T-cell (primary cell): Measurements from ENCODE around the gene ATP5IF1. TPM values are rescaled to one million over a fixed set of nuclear protein-coding genes. Genes with fewer than 3 reads are reported as not detected.

Source experiments
- ATAC-seq, 4 experiments: fragments of 200-7000 bp in 3 of 4; fragments of 150-1000 bp in 1 of 4; cut with Tn5 transposase; replicated peaks in 1 of 4; 1 replicate in 3 of 4; 2 replicates in 1 of 4; pipeline ENCODE4 v1.10.0; 2021; ENCODE audit warnings: moderate library complexity in 3 of 4, mild to moderate bottlenecking in 2 of 4, moderate number of reproducible peaks in 1 of 4
- CTCF ChIA-PET, 2 donors: fragments of 300-600 bp; sonication (Branson Sonifier 250); formaldehyde crosslinking; loops; one replicate each; lab custom pipeline; 2022; ENCODE audit warnings: antibody characterized with exemption in 2 of 2; lab: Charles Lee
- POLR2A ChIA-PET, 2 donors: fragments of 300-600 bp; sonication (Branson Sonifier 250); formaldehyde crosslinking; loops; one replicate each; lab custom pipeline; 2022; ENCODE audit warnings: antibody characterized with exemption in 2 of 2; lab: Charles Lee
- DNase-seq, 35 experiments: peaks; one replicate each; pipeline versions ENCODE4 v3.0.0 to v3.0.0-alpha.2; 2013 to 2023
- H3K27ac ChIP-seq: one replicate; pipeline ENCODE4 v1.5.1; 2013; ENCODE audit warnings: low read length
- H3K27me3 ChIP-seq, 2 experiments: replicated peaks in 1 of 2; 1 replicate in 1 of 2; 2 replicates in 1 of 2; pipeline versions ENCODE4 v1.6.1 to v1.7.0; 2013; ENCODE audit warnings: low read length in 1 of 2, mixed read lengths in 1 of 2; ENCODE audit not compliant: control insufficient read depth in 2 of 2, insufficient read depth in 2 of 2; ENCODE audit errors: extremely low read depth in 1 of 2
- H3K36me3 ChIP-seq, 2 donors: 1 replicate in 1 of 2; 2 replicates in 1 of 2; pipeline versions ENCODE4 v1.6.1 to v1.7.0; 2013; ENCODE audit warnings: low read length in 1 of 2; ENCODE audit not compliant: control insufficient read depth in 2 of 2, insufficient read depth in 1 of 2; ENCODE audit errors: extremely low read depth in 1 of 2
- H3K4me1 ChIP-seq, 2 experiments: 1 replicate in 1 of 2; 2 replicates in 1 of 2; pipeline versions ENCODE4 v1.6.1 to v1.7.0; 2013; ENCODE audit warnings: low read length in 2 of 2, mixed read lengths in 1 of 2; ENCODE audit not compliant: insufficient read depth in 2 of 2, control insufficient read depth in 1 of 2; ENCODE audit errors: extremely low read depth in 1 of 2
- H3K4me3 ChIP-seq, 2 donors: 1 replicate in 1 of 2; 2 replicates in 1 of 2; pipeline versions ENCODE4 v1.5.1 to v1.7.0; 2013; ENCODE audit warnings: mild to moderate bottlenecking in 2 of 2, low read length in 1 of 2, moderate library complexity in 1 of 2; ENCODE audit not compliant: control insufficient read depth in 1 of 2; ENCODE audit errors: extremely low read depth in 1 of 2
- H3K9me3 ChIP-seq: 2 replicates; pipeline ENCODE4 v1.7.0; 2013
- H3K27ac Mint-ChIP-seq, 2 donors: one replicate each; pipeline ENCODE4 v1.8.0; 2020 to 2021; ENCODE audit warnings: mild to moderate bottlenecking in 2 of 2, mixed read lengths in 2 of 2
- H3K27me3 Mint-ChIP-seq, 2 donors: one replicate each; pipeline ENCODE4 v1.8.0; 2021 to 2022; ENCODE audit warnings: mixed read lengths in 2 of 2
- H3K36me3 Mint-ChIP-seq: one replicate; pipeline ENCODE4 v1.8.0; 2021; ENCODE audit warnings: mixed read lengths
- H3K4me1 Mint-ChIP-seq, 3 donors: one replicate each; pipeline ENCODE4 v1.8.0; 2020 to 2022; ENCODE audit warnings: mixed read lengths in 3 of 3, mild to moderate bottlenecking in 1 of 3
- H3K4me3 Mint-ChIP-seq, 3 donors: one replicate each; pipeline ENCODE4 v1.8.0; 2020 to 2022; ENCODE audit warnings: mild to moderate bottlenecking in 3 of 3, mixed read lengths in 3 of 3, moderate library complexity in 3 of 3
- H3K9me3 Mint-ChIP-seq, 3 donors: one replicate each; pipeline ENCODE4 v1.8.0; 2020 to 2022; ENCODE audit warnings: mixed read lengths in 3 of 3
- WGBS: methylation state at CpG from one replicate; pipeline ENCODE4 v1.1.5; 2013; ENCODE audit warnings: missing lambda C conversion rate; ENCODE audit not compliant: insufficient coverage; 5-methylcytosine and 5-hydroxymethylcytosine counted together
- total RNA-seq, 35 experiments: library from RNA in 6 of 35; stranded (reverse) in 6 of 35; fragments of 120-200 nt in 1 of 35; gene quantifications; one replicate each; pipeline versions ENCODE4 v1.2.1 to v1.2.4 and lab custom pipeline; 2013 to 2026

The ATP5IF1 gene
- total RNA-seq, 5 donors from 2014 or later (not counting 1 experiment from before 2014, with no cell fraction given), result 74.4 to 106 (median 93.5) TPM

DNA sequence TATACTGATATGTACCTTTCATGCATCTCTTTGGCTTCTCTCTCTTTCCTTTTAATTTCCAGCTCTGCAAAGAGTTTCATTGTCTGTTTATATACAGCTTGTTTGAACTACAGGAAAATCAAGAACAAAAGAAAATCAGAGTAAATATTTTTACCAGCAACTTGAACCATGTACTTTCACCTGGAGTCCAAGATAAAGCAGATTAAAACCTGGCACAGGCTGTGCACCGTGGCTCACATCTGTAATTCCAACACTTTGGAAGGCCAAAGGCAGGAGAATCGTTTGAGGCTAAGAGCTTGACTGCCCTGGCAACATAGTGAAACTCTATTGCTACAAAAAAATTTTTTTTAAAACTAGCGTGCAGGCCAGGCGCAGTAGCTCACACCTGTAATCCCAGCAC lies 30.7 kb upstream of the ATP5IF1 start:
- no peak overlapping the region for H3K4me3 ChIP-seq
- H3K4me3 Mint-ChIP-seq, result no peak overlapping the region
- peaks cover 54% of the 10 kb centered on the region for H3K36me3 Mint-ChIP-seq
- H3K9me3 ChIP-seq, result no peaks in the 10 kb centered on the region
- H3K27me3 ChIP-seq, result no peaks in the 10 kb centered on the region
- no peak overlapping the region for H3K27ac ChIP-seq
- no peaks in the 10 kb centered on the region for H3K27me3 Mint-ChIP-seq
- no peaks in the 10 kb centered on the region for H3K9me3 Mint-ChIP-seq
- peaks cover 8 to 17% (median 13%) of the 10 kb centered on the region in 3 donors for H3K4me1 Mint-ChIP-seq
- H3K27ac Mint-ChIP-seq, result no peak overlapping the region
- H3K36me3 ChIP-seq, result peaks cover 26 to 79% of the 10 kb centered on the region in 2 donors
- WGBS, result 100% methylated on average over 4 of the region's 4 CpGs
- ATAC-seq (no peak), DNase-seq (no peak)
- ChIA-PET POLR2A (no interaction called here), CTCF (interaction anchor here (0.7 to 2.7 kb wide), 2 partner anchors 113 to 265 kb away, joined by 3 to 19 read pairs; no protein-coding TSS in a partner anchor)
- peaks cover under 1 to 14% of the 10 kb centered on the region in 2 experiments for H3K4me1 ChIP-seq

DNA sequence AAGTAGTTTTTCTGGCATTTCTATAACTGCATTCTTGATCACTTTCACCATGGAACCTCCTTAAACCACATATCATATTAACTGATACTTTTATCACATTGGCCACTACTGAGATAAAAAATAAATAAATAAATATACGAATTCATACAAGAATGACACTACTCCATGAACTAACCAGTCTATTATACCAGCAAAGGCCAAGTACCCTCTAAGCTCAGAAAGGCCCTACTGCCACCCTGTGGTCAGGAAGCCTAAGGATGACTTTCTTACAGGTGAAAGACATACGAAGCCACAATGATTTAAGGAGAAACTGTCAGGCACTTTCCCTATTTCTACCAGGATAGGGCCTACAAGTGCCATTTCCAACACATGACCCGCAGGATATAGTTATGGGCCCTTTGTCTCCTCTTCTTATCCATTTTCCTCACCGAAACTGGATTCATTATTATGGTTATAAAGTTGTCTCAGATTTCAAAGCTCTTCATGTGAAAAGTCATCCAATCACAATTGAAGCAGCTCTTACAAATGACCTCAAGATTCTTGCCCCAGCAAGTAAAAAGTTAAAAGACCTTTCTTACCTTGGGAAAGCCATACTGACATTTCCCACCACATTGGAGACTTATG lies 27.0 kb upstream of the ATP5IF1 start:
- Histone ChIP-seq H3K9me3 (no peaks in the 10 kb centered on the region), H3K4me3 (no peak overlapping the region), H3K27ac (no peak overlapping the region), H3K36me3 (peaks cover 7 to 70% of the 10 kb centered on the region in 2 donors), H3K27me3 (no peaks in the 10 kb centered on the region), H3K4me1 (no peaks in the 10 kb centered on the region)
- H3K4me1 Mint-ChIP-seq, result peaks cover 0 to 6% (median 3%) of the 10 kb centered on the region in 3 donors
- 0% methylated on average over 1 of the region's 4 CpGs for WGBS
- H3K9me3 Mint-ChIP-seq, result no peaks in the 10 kb centered on the region
- ChIA-PET CTCF (interaction anchor here (0.6 to 3.2 kb wide), 10 partner anchors 9 to 915 kb away, joined by 3 to 69 read pairs (median 4); partner anchors contain the start of gene EYA3 (in 1 of the 2)), POLR2A (interaction anchor here (0.5 to 1.0 kb wide), 3 partner anchors 120 to 1026 kb away, joined by 3 to 12 read pairs (median 3); no protein-coding TSS in a partner anchor)
- peaks cover 39% of the 10 kb centered on the region for H3K36me3 Mint-ChIP-seq
- no peak overlapping the region for H3K27ac Mint-ChIP-seq
- no peak overlapping the region for H3K4me3 Mint-ChIP-seq
- peak; percentile 58 to 84 (median 73) for ATAC-seq
- no peaks in the 10 kb centered on the region for H3K27me3 Mint-ChIP-seq
- peak in 34 of 35 experiments; percentile 9 to 77 (median 56) for DNase-seq

DNA sequence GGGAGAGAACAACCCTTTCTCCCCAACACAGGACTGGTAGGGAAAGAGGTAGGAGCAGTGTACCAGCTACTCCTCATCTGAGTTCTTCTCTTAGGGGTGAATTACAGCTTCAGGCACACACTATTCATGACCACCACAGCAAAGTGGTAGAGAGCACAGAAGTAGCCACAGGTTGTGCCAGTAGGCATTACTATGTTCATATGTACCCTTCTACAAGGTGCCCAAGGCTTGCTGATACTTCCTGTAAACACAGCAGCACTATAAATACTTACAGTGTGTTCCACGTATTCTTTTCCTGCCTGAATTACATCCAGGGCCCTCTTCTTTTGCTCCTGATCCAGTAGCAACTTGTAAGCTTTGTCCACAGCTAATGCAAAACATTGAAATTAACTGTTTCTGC lies 26.2 kb upstream of the ATP5IF1 start:
- peak overlapping the region in 1 of 2 donors; percentile 34 for H3K27ac Mint-ChIP-seq
- peaks cover 0 to 6% (median 3%) of the 10 kb centered on the region in 3 donors for H3K4me1 Mint-ChIP-seq
- ChIA-PET POLR2A (interaction anchor here (0.5 kb wide), 2 partner anchors 120 to 293 kb away, joined by 5 to 12 read pairs; no protein-coding TSS in a partner anchor), CTCF (interaction anchor here (0.8 to 3.2 kb wide), 5 partner anchors 8 to 269 kb away, joined by 3 to 69 read pairs (median 3); no protein-coding TSS in a partner anchor)
- no peaks in the 10 kb centered on the region for H3K27me3 ChIP-seq
- H3K36me3 Mint-ChIP-seq, result peaks cover 33% of the 10 kb centered on the region
- ATAC-seq (no peak), DNase-seq (no peak)
- WGBS, result 88% methylated on average over 1 of the region's 1 CpG
- no peak overlapping the region for H3K4me3 Mint-ChIP-seq
- no peaks in the 10 kb centered on the region for H3K27me3 Mint-ChIP-seq
- no peaks in the 10 kb centered on the region for H3K9me3 ChIP-seq
- no peaks in the 10 kb centered on the region for H3K9me3 Mint-ChIP-seq
- H3K27ac ChIP-seq, result no peak overlapping the region
- H3K36me3 ChIP-seq, result peaks cover 5 to 68% of the 10 kb centered on the region in 2 donors
- H3K4me3 ChIP-seq, result no peak overlapping the region
- H3K4me1 ChIP-seq, result no peaks in the 10 kb centered on the region

DNA sequence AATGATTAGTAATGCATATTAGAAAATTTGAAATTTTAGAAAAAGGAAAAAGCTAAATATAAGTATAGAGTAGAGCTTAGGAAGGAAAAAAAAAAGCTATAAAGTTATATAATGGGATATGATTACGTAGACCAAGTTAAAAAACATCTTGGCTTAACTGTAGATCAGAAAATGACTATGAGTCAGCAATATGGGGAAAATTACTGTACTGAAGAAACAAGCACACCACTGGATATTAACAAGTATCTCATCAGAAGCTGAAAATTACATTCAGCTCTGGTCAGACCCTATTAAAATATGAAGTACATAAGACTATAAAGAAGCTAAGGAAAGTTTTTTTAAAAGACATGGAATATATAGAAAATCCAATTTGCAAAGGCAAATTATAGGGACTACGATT lies 22.6 kb upstream of the ATP5IF1 start:
- POLR2A ChIA-PET, result interaction anchor here in 1 of 2 donors (0.5 to 0.6 kb wide), 4 partner anchors 9 to 592 kb away, joined by 3 to 8 read pairs (median 4); no protein-coding TSS in a partner anchor
- CTCF ChIA-PET, result interaction anchor here (0.6 to 1.8 kb wide), 4 partner anchors 17 to 275 kb away, joined by 3 to 8 read pairs (median 6); partner anchors contain the start of gene EYA3 (in 1 of the 2)
- DNase-seq (no peak), ATAC-seq (no peak)
- Histone ChIP-seq H3K9me3 (no peaks in the 10 kb centered on the region), H3K36me3 (peaks cover 3 to 39% of the 10 kb centered on the region in 2 donors), H3K4me1 (no peaks in the 10 kb centered on the region), H3K4me3 (no peak overlapping the region), H3K27ac (no peak overlapping the region), H3K27me3 (no peaks in the 10 kb centered on the region)
- Mint-ChIP-seq H3K9me3 (no peaks in the 10 kb centered on the region), H3K27me3 (no peaks in the 10 kb centered on the region), H3K36me3 (peaks cover 22% of the 10 kb centered on the region), H3K27ac (no peak overlapping the region), H3K4me1 (peaks cover 0 to 8% (median 3%) of the 10 kb centered on the region in 3 donors), H3K4me3 (no peak overlapping the region)
- 100% methylated on average over 1 of the region's 2 CpGs for WGBS

DNA sequence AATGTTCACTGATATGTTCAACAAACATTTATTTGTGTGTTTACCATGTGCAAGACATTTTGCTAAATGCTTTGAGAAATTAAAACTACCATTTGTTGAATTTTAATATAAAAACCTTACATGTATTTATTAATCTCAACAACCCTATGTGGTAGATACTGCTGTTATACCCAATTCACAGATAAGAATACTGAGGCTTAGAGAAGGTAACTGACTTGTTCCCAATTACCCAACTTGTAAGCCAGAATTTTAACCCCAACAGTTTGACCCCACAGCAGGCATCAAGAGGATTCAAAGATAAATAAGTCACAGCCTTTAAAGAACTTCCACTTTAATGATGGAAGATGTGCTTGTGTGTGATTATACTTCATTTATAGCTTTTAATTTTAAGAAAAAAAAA lies 6.8 kb upstream of the ATP5IF1 start:
- Mint-ChIP-seq H3K4me1 (peaks cover 31 to 38% (median 36%) of the 10 kb centered on the region in 3 donors), H3K9me3 (no peaks in the 10 kb centered on the region), H3K27ac (no peak overlapping the region), H3K27me3 (no peaks in the 10 kb centered on the region), H3K4me3 (no peak overlapping the region), H3K36me3 (peaks cover 27% of the 10 kb centered on the region)
- no peak overlapping the region for H3K27ac ChIP-seq
- peaks cover 12 to 43% of the 10 kb centered on the region in 2 donors for H3K36me3 ChIP-seq
- no peak for DNase-seq
- no peak for ATAC-seq
- ChIA-PET POLR2A (interaction anchor here (0.5 kb wide), 2 partner anchors 17 to 38 kb away, joined by 4 to 6 read pairs; no protein-coding TSS in a partner anchor), CTCF (no interaction called here)
- peaks cover 5 to 28% of the 10 kb centered on the region in 2 experiments for H3K4me1 ChIP-seq
- no peaks in the 10 kb centered on the region for H3K27me3 ChIP-seq
- no peaks in the 10 kb centered on the region for H3K9me3 ChIP-seq
- no peak overlapping the region for H3K4me3 ChIP-seq

DNA sequence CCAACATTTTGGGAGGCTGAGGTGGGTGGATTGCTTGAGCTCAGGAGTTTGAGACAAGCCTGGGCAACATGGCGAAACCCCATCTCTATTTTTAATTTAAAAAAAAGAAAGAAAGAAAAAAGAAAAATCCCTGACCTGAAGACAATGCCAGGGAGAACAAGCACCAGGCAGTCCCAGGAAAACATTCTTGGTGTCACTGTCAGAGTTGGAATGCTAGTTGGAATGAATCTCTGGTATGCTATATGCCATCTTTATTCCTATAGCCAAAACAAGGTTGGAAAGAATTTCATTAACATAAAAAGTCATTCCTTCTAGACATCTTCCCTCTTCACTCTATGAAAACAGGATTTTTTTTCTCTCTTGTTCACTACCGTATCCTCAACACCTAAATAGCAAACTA lies 5.9 kb upstream of the ATP5IF1 start:
- Mint-ChIP-seq H3K27me3 (no peaks in the 10 kb centered on the region), H3K36me3 (peaks cover 25% of the 10 kb centered on the region), H3K4me3 (no peak overlapping the region), H3K27ac (no peak overlapping the region), H3K9me3 (no peaks in the 10 kb centered on the region), H3K4me1 (peaks cover 29 to 41% (median 37%) of the 10 kb centered on the region in 3 donors)
- H3K4me3 ChIP-seq, result no peak overlapping the region
- H3K27me3 ChIP-seq, result no peaks in the 10 kb centered on the region
- peaks cover 5 to 28% of the 10 kb centered on the region in 2 experiments for H3K4me1 ChIP-seq
- no peak for DNase-seq
- ChIA-PET CTCF (interaction anchor here in 1 of 2 donors (0.7 kb wide), 1 partner anchor 17 kb away, joined by 3 read pairs; no protein-coding TSS in a partner anchor), POLR2A (interaction anchor here in 1 of 2 donors (0.7 kb wide), 1 partner anchor 400 kb away, joined by 4 read pairs; no protein-coding TSS in a partner anchor)
- no CpG with 5 or more reads among the region's 2 CpGs for WGBS
- H3K27ac ChIP-seq, result no peak overlapping the region
- H3K36me3 ChIP-seq, result peaks cover 12 to 36% of the 10 kb centered on the region in 2 donors
- H3K9me3 ChIP-seq, result no peaks in the 10 kb centered on the region
- no peak for ATAC-seq
